Loucy (cell line): ENCODE measurements around the gene APBA1.

Source experiments
- H2AFZ ChIP-seq: fragments of 200-600 bp; sonication (generic); 2 replicates; pipeline ENCODE4 v1.6.0; 2016; ENCODE audit warnings: antibody characterized with exemption, mild to moderate bottlenecking, low read length, moderate library complexity
- H3F3A ChIP-seq: fragments of 200-600 bp; 2 replicates; pipeline ENCODE4 v1.6.0; 2016; ENCODE audit warnings: antibody characterized with exemption, low read depth, mild to moderate bottlenecking
- H3K27me3 ChIP-seq: fragments of 200-600 bp; sonication (generic); 2 replicates; pipeline ENCODE4 v1.6.1; 2014; ENCODE audit warnings: low read length, mild to moderate bottlenecking; ENCODE audit not compliant: insufficient read depth, poor library complexity, severe bottlenecking
- H3K36me3 ChIP-seq: fragments of 200-600 bp; sonication (generic); 2 replicates; pipeline ENCODE4 v1.6.1; 2016; ENCODE audit warnings: low read length; ENCODE audit not compliant: insufficient read depth
- H3K4me1 ChIP-seq: fragments of 200-600 bp; sonication (generic); 2 replicates; pipeline ENCODE4 v1.5.1; 2014; ENCODE audit warnings: low read length, mild to moderate bottlenecking; ENCODE audit not compliant: insufficient read depth, poor library complexity, severe bottlenecking
- H3K4me2 ChIP-seq: fragments of 200-600 bp; sonication (generic); 2 replicates; pipeline ENCODE4 v1.6.0; 2014; ENCODE audit warnings: antibody characterized with exemption, low read length, low read depth, mild to moderate bottlenecking; ENCODE audit not compliant: poor library complexity, severe bottlenecking
- H3K4me3 ChIP-seq: fragments of 200-600 bp; sonication (generic); 2 replicates; pipeline ENCODE4 v1.5.1; 2014; ENCODE audit warnings: low read length, mild to moderate bottlenecking, mixed read lengths; ENCODE audit not compliant: poor library complexity, severe bottlenecking
- H3K79me2 ChIP-seq: fragments of 200-600 bp; sonication (generic); 2 replicates; pipeline ENCODE4 v1.6.1; 2014; ENCODE audit warnings: low read length; ENCODE audit not compliant: insufficient read depth
- H3K9ac ChIP-seq: fragments of 200-600 bp; sonication (generic); 2 replicates; pipeline ENCODE4 v1.6.0; 2014; ENCODE audit warnings: mild to moderate bottlenecking, low read depth, low read length, moderate library complexity; ENCODE audit not compliant: poor library complexity, severe bottlenecking
- H3K9me2 ChIP-seq: fragments of 200-600 bp; sonication (generic); replicated peaks from 2 replicates; pipeline ENCODE4 v1.6.1; 2016; ENCODE audit warnings: low read depth, low read length, mixed read lengths
- H3K9me3 ChIP-seq: fragments of 200-600 bp; sonication (generic); 2 replicates; pipeline ENCODE4 v1.6.1; 2014; ENCODE audit warnings: mild to moderate bottlenecking, antibody characterized with exemption, low read length, low read depth; ENCODE audit not compliant: insufficient read depth
- H4K20me1 ChIP-seq: fragments of 200-600 bp; sonication (generic); 2 replicates; pipeline ENCODE4 v1.6.0; 2014; ENCODE audit warnings: antibody characterized with exemption, low read length, mild to moderate bottlenecking; ENCODE audit not compliant: insufficient read depth, poor library complexity, severe bottlenecking
- CTCF ChIP-seq: fragments of 200-600 bp; sonication (generic); conservative IDR thresholded peaks from 2 replicates; pipeline ENCODE4 v1.5.1; 2014; ENCODE audit warnings: mild to moderate bottlenecking, antibody characterized with exemption, low read length
- EZH2phosphoT487 ChIP-seq: fragments of 200-600 bp; IDR thresholded peaks from 2 replicates; pipeline ENCODE4 v1.6.1; 2018; ENCODE audit warnings: antibody characterized with exemption, mild to moderate bottlenecking, moderate library complexity, borderline replicate concordance

The APBA1 gene

DNA sequence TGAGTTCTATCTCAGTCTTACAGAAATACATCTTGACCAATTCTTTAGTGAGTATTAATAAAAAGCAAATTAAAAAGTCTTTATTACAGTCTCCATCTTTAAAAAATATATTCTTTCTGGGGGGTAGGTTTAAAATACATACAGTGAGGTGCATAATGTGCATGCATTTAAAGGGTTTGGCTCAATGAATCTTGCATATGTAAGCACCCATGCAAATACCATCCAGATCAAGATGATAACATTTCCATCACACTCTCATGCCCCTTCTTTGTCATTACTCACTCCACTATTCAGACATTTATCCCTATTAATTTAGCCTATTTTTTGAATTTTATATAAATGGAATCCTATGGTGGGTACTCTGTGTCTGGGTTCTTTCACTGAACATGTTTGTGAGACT is 113.0 kb downstream of the APBA1 start:
- H3K4me2 ChIP-seq: no peak overlapping the region
- H4K20me1 ChIP-seq: no peaks in the 10 kb centered on the region
- no peaks in the 10 kb centered on the region for H3K36me3 ChIP-seq
- no peaks in the 10 kb centered on the region for H3K79me2 ChIP-seq
- no peaks in the 10 kb centered on the region for H3K9me2 ChIP-seq
- no peaks in the 10 kb centered on the region for H3K9me3 ChIP-seq
- peaks cover 5% of the 10 kb centered on the region for H3K4me1 ChIP-seq
- no peaks in the 10 kb centered on the region for H3K27me3 ChIP-seq
- no peak overlapping the region for H3K4me3 ChIP-seq
- TF ChIP-seq EZH2phosphoT487: no peak
- TF ChIP-seq CTCF: no peak
- H3F3A ChIP-seq: no peaks in the 10 kb centered on the region
- H2AFZ ChIP-seq: no peak overlapping the region
- no peak overlapping the region for H3K9ac ChIP-seq

DNA sequence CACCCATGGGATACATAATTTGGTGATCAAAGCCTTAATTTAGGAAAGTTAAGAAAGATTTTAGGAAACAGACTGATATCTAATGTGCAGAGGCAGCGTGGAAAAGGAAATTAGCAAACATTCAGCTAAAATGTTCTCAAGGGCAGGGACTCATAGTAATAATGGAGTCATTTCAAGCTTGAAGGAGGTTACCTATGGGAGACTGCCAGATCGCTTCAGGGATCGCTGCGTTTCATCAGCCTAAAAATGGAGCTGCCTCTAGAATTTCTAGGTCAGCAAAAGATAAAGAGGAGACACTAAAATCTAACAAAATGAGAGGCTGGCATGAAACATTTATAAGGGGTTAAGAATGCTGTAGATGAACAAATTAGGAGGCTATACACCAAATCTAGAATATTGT is 115.5 kb downstream of the APBA1 start:
- Histone ChIP-seq H3K9ac (no peak overlapping the region), H4K20me1 (no peaks in the 10 kb centered on the region), H3K36me3 (no peaks in the 10 kb centered on the region), H3K9me2 (no peaks in the 10 kb centered on the region), H3K4me2 (no peak overlapping the region), H2AFZ (no peak overlapping the region), H3K27me3 (no peaks in the 10 kb centered on the region), H3K9me3 (no peaks in the 10 kb centered on the region), H3K4me3 (no peak overlapping the region), H3F3A (no peaks in the 10 kb centered on the region), H3K79me2 (no peaks in the 10 kb centered on the region), H3K4me1 (peaks cover 5% of the 10 kb centered on the region)
- TF ChIP-seq EZH2phosphoT487 (no peak), CTCF (no peak)

- Histone ChIP-seq H3K9me3 (no peaks in the 10 kb centered on the region), H2AFZ (no peak overlapping the region), H3F3A (no peaks in the 10 kb centered on the region), H3K79me2 (no peaks in the 10 kb centered on the region), H3K9ac (no peak overlapping the region), H4K20me1 (no peaks in the 10 kb centered on the region), H3K4me3 (no peak overlapping the region), H3K36me3 (no peaks in the 10 kb centered on the region), H3K9me2 (no peaks in the 10 kb centered on the region), H3K4me1 (peaks cover 5% of the 10 kb centered on the region), H3K27me3 (no peaks in the 10 kb centered on the region), H3K4me2 (no peak overlapping the region)
- no peak for TF ChIP-seq EZH2phosphoT487
- TF ChIP-seq CTCF: no peak
Observed at GRCh38 chr9:69555802-69556201, 116.4 kb downstream of the APBA1 start.
